HTERT RPE-1 (cell line): ENCODE results near the gene DKKL1.

Experiments used
- in situ Hi-C: fragments of 300-500 bp; cut with MboI; formaldehyde crosslinking; loops from 4 replicates; pipeline ENCODE4 v1.14.3; 2020; ENCODE audit warnings: low sequenced_read_pairs

Gene DKKL1

DNA sequence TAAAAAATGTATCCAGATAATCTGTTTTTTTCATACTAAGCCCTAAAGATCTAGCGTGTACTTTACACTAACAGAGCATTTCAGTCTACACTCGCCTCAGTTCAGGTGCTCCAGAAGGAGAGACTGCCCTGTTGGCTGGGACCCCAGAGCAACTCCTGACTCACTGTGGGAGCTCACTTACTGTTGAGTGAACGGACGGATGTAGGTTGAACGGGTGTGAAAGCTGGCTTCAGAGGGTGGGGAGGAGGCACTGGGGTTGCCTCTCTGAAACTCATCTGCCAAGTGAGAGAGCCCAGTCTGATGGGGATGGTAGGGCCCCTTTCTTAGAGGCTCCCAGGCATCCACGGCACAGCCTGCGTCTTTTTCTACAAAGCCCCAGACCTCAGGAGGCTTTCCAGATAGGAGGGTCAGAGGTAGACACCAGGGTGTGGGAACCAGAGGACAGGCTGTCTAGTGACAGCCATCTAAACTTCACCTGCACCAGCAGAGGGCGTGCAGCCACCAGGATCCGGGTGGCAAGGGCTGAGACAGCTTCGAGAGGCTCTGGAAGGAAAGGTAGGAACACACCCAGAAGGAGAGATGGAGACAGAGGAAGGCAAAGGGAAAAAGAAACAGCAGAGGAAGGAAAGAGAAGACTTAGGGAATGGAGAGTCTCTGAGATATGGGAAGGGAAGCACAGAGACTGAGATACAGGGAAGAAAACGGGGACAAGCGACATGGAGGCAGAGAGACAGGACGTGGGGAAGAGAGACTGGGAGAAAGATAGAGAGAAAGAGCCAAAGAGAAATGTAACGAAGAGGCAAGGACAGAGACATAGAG lies 28.1 kb downstream of the DKKL1 start:
- in situ Hi-C loops, result no loop called here

DNA sequence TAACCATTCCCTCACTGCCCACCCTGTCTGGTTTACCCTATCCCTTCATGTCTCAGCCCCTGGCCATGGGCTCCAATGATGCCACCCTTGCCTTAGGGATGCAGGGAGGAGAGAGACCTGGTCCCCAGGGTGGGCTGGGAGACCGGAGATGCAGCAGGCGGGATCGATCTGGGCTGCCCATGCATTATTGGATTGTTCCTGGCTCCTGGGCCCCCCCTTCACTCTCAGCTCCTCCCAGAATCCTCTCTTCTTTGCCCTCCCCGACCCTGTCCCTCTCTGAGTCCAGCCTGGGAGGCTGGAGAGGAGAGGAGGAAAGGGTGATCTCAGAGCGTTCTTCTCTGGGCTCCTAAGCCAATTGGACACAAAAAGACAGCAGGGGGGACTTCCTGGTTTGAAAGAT lies 30.2 kb downstream of the DKKL1 start:
- in situ Hi-C loops, result no loop called here

DNA sequence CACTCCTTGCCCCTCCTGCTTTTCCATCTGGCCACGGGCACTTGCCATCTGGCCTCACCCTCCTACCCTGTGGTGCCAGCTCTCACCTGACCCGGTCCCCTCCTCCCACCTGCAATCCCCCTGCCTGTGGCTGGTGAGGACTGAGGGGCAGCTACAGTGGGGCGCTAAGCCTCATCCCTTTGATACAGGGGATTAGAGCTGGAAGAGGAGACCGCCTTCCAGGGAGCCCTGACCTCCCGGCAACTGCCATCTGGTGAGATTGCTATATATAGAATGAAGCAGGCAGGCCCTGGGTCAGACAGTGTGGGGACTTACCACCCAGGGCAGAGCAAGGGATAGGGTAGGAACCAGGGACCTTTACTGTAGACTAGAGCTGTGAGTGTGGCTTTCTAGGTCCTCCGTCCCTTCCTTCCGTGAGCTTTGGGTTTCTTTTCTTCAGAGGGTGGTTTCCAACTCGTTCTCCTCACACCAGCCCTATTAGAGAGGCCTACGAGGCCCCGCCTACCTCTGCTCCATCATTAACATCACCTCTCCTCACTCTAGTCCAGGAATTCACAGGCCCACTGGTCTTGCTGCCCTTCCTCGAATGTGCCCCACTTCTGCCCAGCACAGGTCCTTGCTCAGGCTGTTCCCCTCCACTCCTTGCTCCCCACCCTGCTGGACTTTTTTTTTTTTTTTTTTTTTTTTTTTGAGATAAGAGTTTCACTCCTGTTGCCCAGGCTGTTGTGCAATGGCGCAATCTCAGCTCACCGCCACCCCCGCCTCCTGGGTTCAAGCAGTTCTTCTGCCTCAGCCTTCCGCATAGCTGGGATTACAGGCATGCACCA lies 32.1 kb downstream of the DKKL1 start:
- in situ Hi-C loops, result no loop called here

DNA sequence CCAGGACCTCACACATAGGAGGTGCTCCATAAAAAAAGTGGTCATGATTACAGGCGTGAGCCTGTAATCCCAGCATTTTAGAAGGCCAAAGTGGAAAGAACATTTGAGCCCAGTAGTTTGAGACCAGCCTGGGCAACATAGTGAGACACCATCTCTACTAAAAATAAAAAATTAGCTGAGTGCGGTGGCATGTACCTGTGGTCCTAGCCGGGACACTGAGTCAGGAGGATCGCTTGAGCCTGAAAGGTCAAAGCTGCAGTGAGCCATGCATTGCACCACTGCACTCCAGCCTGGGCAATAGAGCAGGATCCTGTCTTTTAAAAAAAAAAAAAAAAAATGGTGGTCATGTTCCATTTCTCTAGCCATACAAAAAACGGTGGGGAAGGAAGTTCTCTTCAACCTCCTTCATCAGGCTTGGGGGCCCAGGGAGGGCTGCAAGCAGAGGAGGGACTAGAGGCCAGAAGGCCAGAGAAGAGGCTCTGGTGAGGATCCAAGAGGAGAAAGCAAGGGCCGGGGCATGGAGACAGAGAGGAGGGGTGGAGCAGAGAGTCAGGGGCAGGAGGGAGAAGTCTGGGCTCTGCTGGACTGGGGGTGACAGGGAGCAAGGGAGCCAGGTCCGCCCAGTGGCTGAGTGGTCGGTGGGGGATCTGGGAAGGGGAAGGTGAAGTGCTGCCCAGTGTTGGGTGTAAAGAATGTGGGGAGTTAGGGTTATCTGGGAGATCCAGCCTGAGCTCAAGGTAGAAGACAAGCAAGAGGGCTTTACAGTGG lies 33.2 kb downstream of the DKKL1 start:
- in situ Hi-C loops, result no loop called here

DNA sequence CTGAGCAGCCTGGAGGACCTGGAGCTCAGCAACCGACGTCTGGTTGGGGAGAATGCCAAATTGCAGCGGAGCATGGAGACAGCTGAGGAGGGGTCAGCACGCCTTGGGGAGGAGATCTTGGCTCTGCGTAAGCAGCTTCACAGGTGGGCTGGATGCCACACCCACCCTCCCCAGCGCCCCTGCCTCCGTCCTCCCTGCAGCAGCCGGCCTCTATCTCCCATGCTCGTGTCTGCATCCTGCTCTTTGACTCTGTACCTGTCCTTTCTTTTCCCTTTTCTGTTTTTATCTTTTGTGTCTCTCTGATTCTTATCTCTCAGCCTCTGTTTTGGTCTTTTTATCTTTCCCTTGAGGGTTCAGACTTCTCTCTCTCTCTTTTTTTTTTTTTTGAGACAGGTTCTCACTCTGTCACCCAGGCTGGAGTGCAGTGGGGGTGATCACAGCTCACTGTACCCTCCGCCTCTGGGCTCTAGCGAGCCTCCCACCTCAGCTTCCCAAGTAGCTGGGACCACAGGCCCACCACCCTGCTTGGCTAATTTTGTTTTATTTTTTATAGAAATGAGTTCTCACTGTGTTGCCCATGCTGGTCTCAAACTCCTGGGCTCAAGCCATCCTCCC lies 34.4 kb downstream of the DKKL1 start:
- in situ Hi-C loops, result no loop called here

DNA sequence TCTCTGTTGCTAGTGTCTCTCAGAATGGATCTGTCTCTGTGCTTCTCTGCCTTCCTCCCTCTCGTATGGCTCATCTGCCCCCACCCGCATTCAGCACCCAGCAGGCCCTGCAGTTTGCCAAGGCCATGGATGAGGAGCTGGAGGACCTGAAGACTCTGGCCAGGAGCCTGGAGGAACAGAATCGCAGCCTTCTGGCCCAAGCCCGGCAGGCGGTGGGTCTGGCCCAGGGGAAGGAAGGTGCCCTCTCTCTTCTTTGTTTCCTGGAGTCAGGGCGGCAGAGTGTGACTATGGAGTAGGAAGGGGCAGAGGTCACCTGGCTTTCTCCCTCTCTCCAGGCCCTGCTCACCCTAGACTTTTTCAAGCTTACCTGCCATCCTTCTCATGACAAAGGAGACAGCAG lies 35.3 kb downstream of the DKKL1 start:
- in situ Hi-C loops, result no loop called here

DNA sequence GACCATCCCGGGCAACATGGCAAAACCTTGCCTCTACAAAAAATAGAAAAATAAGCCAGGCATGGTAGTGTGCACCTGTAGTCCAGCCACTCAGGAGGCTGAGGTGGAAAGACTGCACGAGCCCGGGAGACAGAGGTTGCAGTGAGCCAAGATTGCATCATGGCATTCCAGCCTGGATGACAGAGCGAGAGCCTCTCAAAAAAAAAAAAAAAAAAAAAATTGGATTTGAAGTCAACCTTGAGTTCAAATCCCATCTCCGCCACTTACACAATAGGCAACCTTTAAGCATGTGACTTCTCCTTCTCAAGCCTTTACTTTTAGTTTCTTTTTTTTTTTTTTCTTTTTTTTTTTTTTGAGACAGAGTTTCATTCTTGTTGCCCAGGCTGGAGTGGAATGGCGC lies 36.4 kb downstream of the DKKL1 start:
- in situ Hi-C loops, result no loop called here

DNA sequence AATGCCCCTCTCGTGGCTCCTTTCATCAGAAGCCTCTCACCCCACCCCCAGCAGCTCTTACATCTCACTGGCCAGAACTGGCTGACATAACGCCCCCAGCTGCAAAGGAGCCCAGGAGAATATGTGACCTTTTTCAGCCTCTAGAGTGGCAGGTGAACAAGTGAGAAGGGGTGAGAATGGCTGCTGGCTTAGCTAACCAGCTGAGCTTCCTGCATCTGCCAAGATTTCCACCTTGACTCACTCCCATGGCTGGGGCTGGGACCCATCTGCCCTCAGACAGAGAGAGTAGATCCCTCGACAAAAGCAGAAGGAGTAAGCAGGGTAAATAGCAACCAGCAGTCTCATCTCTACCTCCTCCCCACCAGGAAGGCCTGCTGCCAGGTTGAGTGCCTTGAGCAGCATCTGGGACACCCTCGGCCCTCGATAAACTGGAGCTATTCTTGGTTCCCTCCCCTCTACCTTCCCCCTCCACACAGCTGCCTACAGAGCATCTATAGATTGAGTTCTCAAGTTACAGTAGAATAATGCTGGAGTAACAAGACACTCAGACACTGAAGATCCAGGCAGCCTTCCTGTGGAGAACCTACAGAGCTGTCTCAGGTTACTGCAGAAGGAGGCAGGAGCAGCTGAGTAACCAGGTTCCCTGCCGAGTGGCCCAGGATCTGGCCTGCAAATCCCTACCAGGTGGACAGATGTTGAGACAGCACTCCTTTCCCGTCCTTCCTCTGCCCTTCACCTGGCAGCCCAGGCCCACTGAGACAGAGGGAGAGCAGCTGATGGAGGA lies 39.9 kb downstream of the DKKL1 start:
- in situ Hi-C loops, result no loop called here

DNA sequence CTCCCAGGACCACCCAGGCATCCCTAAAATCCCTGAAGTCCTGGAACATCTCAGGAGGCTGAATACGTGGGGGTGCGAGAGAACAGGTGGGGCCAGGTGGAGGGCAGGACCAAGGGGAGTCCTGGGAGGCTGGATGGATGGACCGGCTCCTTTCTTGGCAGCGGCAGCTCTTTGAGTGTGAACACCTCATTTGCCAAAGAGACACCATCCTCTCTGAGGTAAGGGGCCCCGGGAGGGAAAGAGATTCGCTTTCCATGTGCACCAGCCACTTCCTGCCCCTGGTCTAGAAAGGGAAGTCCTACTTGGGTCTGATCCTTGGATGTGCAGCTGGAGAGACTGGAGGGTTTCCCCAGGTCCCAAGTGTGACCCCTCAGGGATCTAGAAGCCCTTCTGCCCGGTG lies 43.4 kb downstream of the DKKL1 start:
- in situ Hi-C loops, result no loop called here

DNA sequence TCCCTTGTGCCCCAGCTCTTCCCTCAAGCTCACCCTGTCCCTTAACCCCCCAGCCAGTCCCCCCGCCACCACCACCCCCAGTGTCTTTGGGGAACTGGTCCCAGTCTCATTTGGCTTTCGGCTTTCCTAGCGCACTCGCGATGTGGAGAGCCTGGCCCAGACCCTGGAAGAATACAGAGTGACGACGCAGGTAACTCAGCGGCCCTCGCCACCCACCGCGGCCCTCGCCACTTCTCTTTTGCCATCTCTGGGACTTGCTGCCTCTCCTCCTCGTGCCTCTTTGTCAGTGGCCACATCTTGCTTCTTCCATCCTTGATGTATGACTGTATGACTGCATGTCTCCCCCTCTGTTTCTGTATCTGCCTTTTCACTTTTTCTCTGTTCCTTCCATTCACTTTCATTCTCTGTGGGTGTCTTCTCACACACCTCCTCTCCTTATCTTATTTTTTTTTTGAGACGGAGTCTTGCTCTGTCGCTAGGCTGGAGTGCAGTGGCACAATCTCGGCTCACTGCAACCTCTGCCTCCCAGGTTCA lies 43.9 kb downstream of the DKKL1 start:
- in situ Hi-C loops, result no loop called here

DNA sequence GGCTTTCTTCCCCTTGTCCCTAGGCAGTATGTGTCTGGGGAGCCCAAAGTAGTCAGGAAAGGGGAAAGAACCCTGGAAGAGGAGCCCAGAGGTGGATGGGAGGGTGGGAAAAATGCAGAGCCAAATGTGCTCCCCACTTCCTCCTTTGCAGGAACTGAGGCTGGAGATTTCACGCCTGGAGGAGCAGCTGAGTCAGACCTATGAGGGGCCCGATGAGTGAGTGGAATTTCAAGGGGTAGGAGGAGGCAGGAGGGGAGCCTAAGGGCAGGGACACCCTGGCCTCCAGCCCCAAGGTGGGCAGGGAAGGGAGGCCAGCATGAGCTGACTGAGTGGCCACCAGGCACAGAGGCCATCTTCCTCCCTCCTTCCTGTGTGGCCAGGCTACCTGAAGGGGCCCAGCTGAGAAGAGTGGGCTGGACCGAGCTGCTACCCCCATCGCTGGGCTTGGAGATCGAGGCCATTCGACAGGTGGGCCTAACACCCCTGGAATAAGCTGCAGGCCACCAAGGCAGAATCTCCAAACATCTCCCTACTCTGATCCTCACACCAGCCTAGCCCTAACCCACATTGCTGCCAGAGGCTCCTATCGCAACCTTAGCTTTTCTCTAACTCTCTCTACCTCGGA lies 45.3 kb downstream of the DKKL1 start:
- in situ Hi-C loops, result no loop called here

DNA sequence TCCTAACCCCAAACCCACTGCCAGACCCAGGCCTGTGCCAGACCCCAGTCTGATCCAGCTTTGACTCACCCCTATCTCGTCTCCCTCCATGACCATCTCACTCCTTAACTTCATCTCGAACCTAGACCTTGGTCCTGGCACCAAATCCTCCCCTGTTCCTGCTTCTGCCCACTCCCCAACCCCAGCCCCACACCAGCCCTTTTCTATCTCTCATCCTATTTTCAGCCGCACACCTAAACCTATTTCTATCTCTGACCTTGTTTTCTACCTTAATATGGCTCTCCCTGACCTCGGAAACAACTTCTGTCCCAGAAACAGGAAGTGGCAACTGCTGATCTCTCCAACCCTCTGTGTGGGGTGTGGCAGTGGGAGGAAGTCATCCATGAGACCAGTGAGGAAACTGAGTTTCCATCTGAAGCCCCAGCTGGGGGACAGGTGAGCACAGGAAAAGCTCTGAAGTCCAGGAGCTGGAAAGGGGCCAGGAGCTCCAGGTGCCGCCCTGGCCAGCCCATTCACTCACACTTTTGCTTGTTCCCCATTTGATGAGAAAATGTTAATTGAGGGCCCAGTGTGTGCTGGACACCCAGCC lies 45.9 kb downstream of the DKKL1 start:
- in situ Hi-C loops, result no loop called here

DNA sequence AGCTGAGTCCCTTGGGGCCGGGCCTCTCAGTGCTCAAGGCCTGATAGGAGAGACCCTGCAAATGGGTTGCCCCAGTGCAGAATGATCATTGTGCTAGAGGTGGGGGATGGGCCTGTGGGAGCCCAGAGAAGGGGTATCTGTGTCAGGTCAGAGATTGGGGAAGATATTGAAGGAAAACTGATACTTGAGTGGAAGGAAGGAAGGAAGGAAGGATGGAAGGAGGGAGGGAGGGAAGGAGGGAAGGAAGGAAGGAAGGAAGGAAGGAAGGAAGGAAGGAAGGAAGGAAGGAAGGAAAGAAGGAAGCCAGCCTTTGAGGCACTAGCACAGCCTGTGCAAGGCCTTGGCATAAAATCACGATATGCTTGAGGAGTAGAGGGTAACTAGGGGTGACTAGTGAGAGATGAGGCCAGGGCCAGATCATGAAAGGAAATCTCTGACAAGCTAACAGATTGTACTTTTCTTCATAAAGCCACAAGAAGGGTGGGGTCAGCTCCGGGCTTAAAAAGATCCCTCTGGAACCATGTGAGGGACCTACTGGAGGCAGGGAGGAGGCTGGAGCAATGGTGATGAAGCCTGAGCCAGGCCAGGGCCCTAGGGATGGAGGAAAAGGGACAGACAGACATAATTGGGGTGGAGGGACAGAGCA lies 48.1 kb downstream of the DKKL1 start:
- in situ Hi-C loops, result no loop called here

DNA sequence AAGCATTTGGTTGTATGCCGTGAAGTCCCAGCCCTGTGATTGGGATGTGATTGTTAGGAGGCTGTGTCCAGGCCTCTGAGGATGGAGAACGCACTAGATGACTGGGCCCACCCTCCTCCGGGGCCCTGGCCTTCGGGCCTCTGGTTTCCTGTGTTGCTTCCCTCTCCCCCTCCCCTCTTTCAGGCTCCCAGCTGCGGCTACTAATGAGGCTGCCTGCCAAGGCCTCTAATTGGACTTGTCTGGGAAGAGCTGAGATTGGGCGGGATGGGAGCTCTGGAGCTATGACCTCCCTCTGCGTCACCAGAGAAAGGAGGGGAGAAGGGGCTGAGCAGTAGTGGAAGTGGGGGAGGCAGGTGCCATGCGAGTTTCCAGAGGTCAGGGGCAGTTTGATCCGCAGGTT lies 49.7 kb downstream of the DKKL1 start:
- in situ Hi-C loops, result no loop called here

DNA sequence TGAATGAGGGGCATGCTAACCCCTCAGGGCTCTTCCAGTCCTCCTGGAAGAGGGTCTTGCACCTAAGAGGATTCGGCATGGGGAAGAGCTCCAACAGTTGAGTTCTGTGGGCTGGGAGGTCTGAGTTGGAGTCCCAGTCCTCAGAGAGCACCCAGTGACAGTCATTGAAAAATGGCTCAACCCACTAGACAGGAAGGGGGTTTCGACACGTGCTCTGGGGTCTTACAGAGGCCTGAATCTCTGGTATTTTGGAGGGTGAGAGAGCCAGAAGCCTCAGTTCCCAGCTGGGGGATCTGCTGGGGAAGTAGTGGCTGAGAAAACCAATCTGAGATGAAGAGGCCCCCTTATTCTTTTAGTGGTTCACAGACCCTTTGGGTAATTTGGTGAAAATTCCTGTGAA lies 50.6 kb downstream of the DKKL1 start:
- in situ Hi-C loops, result no loop called here

DNA sequence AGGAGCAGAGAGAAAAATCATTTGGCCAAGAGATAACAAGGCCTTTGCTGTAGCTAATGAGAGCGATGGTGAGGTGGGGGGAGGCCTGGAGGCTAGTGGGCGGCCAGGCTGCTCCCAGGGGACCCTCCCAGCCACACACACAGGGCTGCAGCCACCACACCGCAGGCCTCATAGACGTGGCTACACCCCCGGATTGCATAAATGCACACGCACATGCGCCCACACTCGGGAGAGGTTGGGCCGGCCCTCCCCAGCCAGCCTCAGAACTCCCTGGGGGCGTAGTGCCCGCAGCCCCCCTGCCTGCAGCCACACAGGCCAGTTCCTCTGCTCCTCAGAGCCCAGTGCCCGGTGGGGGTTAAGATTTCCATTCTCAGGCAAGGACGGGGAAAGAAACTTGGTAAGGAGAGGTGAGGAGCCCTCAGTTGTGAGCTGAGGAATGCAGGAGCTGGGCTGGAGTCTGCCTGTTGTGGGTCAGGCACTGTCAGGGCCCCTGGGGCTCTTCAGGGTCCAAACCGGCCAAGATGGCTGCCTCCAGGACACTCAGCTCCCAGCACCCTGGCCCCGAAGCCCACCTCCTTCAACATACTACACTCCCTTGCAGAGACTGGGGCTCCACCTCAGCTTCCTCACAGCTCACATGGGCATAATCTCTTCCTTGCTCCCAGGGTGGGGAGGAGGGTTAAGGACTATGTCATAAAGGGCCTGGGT lies 51.6 kb downstream of the DKKL1 start:
- in situ Hi-C loops, result no loop called here

DNA sequence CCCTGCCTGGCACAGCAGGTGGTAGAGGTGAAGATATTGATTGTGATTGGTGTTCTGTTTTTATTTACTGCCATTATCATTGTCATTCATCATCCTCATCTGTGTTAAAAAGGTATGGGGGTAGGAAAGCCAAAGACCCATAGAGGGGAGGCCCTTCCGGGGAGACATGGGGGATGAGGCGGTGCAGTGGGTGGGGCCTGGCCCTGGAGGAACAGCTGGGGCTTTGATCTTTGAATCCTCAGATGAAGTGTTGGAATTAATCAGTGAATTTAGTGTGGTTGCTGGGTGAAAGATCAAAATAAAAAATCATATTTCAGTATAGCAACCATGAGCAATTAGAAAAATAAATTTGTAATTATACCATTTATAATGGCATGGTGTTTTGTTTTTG lies 52.1 kb downstream of the DKKL1 start:
- in situ Hi-C loops, result no loop called here

DNA sequence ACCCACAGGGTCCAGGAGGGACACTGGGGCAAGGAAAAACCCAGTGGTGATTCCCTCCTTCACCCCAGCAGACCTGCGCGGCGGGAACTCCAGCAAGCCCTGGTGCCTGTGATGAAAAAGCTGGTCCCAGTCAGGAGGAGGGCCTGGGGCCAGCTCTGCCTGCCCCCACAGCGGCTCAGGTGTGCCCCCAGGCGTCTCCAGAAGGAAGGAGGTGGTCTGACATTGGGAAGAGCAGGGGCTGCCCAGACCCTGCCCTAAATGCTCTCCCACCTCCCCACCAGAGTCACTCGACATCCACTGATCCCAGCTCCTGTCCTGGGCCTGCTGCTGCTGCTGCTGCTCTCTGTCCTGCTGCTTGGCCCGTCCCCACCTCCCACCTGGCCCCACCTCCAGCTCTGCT lies 53.4 kb downstream of the DKKL1 start:
- in situ Hi-C loops, result no loop called here
